NCI-H2107 treated with DMSO at 0.1 percent for 48 hours (cell line): ENCODE measurements around the gene YDJC.
A peak's percentile ranks its signal among the peaks of the same experiment; 100 is the strongest.
"Not testable (repeated sequence)": the region's sequence is repeated elsewhere in the genome, so short reads cannot be mapped to it uniquely, and the experiment has no call there.

Experiments
- DNase-seq: peaks from one replicate; lab custom pipeline; 2025; ENCODE audit not compliant: unreplicated experiment; lab: John Stamatoyannopoulos, UW

YDJC gene

GRCh38 chr22:21652010-21652546 is 22.3 kb upstream of the YDJC start:
- DNase-seq, result peak; percentile 71

- DNase-seq, result no peak
Measured at GRCh38 chr22:21651521-21652009, 21.7 kb upstream of the YDJC start.

- no peak for DNase-seq
Measured at GRCh38 chr22:21650823-21651520, 21.1 kb upstream of the YDJC start.

- no peak for DNase-seq
Measured at GRCh38 chr22:21650280-21650679, 20.5 kb upstream of the YDJC start.

GRCh38 chr22:21646608-21647590 is 17.1 kb upstream of the YDJC start:
- peak; percentile 53 for DNase-seq

GRCh38 chr22:21645513-21645912 is 15.7 kb upstream of the YDJC start:
- DNase-seq, result not testable (repeated sequence)

- no peak for DNase-seq
Measured at GRCh38 chr22:21643533-21644357, 13.9 kb upstream of the YDJC start.

- DNase-seq, result no peak
Measured at GRCh38 chr22:21642584-21643448, 13.0 kb upstream of the YDJC start.

GRCh38 chr22:21641789-21642583 is 12.2 kb upstream of the YDJC start, which contains the start of gene SDF2L1:
Gene SDF2L1, plus strand, starts transcription at chr22:21642302. Its CDS starts 35 bp downstream, at chr22:21642337.
- DNase-seq, result peak; percentile 59

GRCh38 chr22:21641417-21641788 is 11.6 kb upstream of the YDJC start:
- DNase-seq, result no peak

- no peak for DNase-seq
Measured at GRCh38 chr22:21640810-21641209, 11.0 kb upstream of the YDJC start.

- no peak for DNase-seq
Measured at GRCh38 chr22:21639359-21639758, 9.5 kb upstream of the YDJC start.

GRCh38 chr22:21637450-21637849 is 7.6 kb upstream of the YDJC start:
- DNase-seq, result not testable (repeated sequence)

- DNase-seq, result no peak
Measured at GRCh38 chr22:21636629-21637218, 6.9 kb upstream of the YDJC start.

GRCh38 chr22:21635771-21636510 is 6.1 kb upstream of the YDJC start:
- no peak for DNase-seq

- DNase-seq, result no peak
Measured at GRCh38 chr22:21634844-21635243, 5.0 kb upstream of the YDJC start.

GRCh38 chr22:21634081-21634480 is 4.3 kb upstream of the YDJC start:
- no peak for DNase-seq

GRCh38 chr22:21633481-21633880 is 3.7 kb upstream of the YDJC start:
- no peak for DNase-seq
